Measurements from ENCODE around the gene CDH13. TPM values are rescaled to one million over a fixed set of nuclear protein-coding genes. Genes with fewer than 3 reads are reported as not detected.

Gene CDH13
- total RNA-seq, 4 donors from 2014 or later: 5.8 to 36.7 (median 20.4) TPM

DNA sequence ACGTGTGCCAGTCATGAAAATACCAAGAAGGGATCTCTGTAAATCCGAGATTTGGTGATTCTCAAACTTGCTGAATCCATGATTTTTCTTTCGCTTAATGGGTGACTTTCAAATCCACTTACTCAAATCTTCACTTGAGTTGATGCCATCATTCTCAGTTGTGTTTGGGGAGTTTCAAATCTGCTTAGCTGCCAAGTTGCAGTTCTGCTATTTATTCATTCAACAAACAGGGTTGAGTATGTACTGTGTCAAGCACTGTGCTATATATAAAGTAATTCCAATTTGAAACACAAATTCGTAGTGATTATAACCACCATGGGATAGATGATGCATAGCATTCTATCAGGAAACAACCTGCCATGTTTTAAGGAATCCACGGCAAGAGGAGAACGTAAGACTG is 394.3 kb downstream of the CDH13 start:
- no peak for DNase-seq
- no peak for ATAC-seq
- intact Hi-C loops (cut with DNase I; ENCODE audit: low total_unique reads) (no loop called here), in situ Hi-C loops (cut with MboI; ENCODE audit: low sequenced_read_pairs in 4 of 4) (no loop called here)
- TF ChIP-seq CTCF (IDR thresholded peaks at IDR 0.05 in 4 of 5, conservative IDR thresholded peaks at IDR 0.05 in 1 of 5): no peak
- no peak for TF ChIP-seq POLR2A (IDR thresholded peaks at IDR 0.05)
- H3K4me1 ChIP-seq: peaks cover 0 to 5% of the 10 kb centered on the region in 2 donors
- H3K4me3 ChIP-seq: no peak overlapping the region
- H3K27me3 ChIP-seq: no peaks in the 10 kb centered on the region
- H3K9me3 ChIP-seq: no peaks in the 10 kb centered on the region
- H3K36me3 ChIP-seq: no peaks in the 10 kb centered on the region
- H3K27ac ChIP-seq: no peak overlapping the region

- Histone ChIP-seq H3K4me3 (no peak overlapping the region), H3K9me3 (no peaks in the 10 kb centered on the region), H3K27ac (no peak overlapping the region), H3K36me3 (no peaks in the 10 kb centered on the region), H3K4me1 (peaks cover 0 to 5% of the 10 kb centered on the region in 2 donors), H3K27me3 (no peaks in the 10 kb centered on the region)
- DNase-seq: no peak
- ATAC-seq: no peak
- in situ Hi-C loops (cut with MboI; ENCODE audit: low sequenced_read_pairs in 4 of 4): no loop called here
- TF ChIP-seq CTCF (IDR thresholded peaks at IDR 0.05 in 4 of 5, conservative IDR thresholded peaks at IDR 0.05 in 1 of 5): no peak
- no peak for TF ChIP-seq POLR2A (IDR thresholded peaks at IDR 0.05)
- intact Hi-C loops (cut with DNase I; ENCODE audit: low total_unique reads): no loop called here
Measured at GRCh38 chr16:83021746-83022145, 395.0 kb downstream of the CDH13 start.

- H3K27me3 ChIP-seq: no peaks in the 10 kb centered on the region
- ATAC-seq (no peak), DNase-seq (no peak)
- TF ChIP-seq POLR2A (IDR thresholded peaks at IDR 0.05) (no peak), CTCF (IDR thresholded peaks at IDR 0.05 in 4 of 5, conservative IDR thresholded peaks at IDR 0.05 in 1 of 5) (no peak)
- H3K36me3 ChIP-seq: no peaks in the 10 kb centered on the region
- no peaks in the 10 kb centered on the region for H3K9me3 ChIP-seq
- peaks cover 0 to 5% of the 10 kb centered on the region in 2 donors for H3K4me1 ChIP-seq
- H3K4me3 ChIP-seq: no peak overlapping the region
- no peak overlapping the region for H3K27ac ChIP-seq
- intact Hi-C loops (cut with DNase I; ENCODE audit: low total_unique reads): no loop called here
- in situ Hi-C loops (cut with MboI; ENCODE audit: low sequenced_read_pairs in 4 of 4): no loop called here
Measured at GRCh38 chr16:83023011-83023410, 396.2 kb downstream of the CDH13 start.

- Histone ChIP-seq H3K9me3 (no peaks in the 10 kb centered on the region), H3K27ac (no peak overlapping the region), H3K4me3 (no peak overlapping the region), H3K4me1 (peaks cover 0 to 5% of the 10 kb centered on the region in 2 donors), H3K27me3 (no peaks in the 10 kb centered on the region), H3K36me3 (no peaks in the 10 kb centered on the region)
- DNase-seq: no peak
- ATAC-seq: no peak
- no peak for TF ChIP-seq POLR2A (IDR thresholded peaks at IDR 0.05)
- TF ChIP-seq CTCF (IDR thresholded peaks at IDR 0.05 in 4 of 5, conservative IDR thresholded peaks at IDR 0.05 in 1 of 5): no peak
- intact Hi-C loops (cut with DNase I; ENCODE audit: low total_unique reads) (no loop called here), in situ Hi-C loops (cut with MboI; ENCODE audit: low sequenced_read_pairs in 4 of 4) (no loop called here)
Measured at GRCh38 chr16:83023640-83024039, 396.9 kb downstream of the CDH13 start.

DNA sequence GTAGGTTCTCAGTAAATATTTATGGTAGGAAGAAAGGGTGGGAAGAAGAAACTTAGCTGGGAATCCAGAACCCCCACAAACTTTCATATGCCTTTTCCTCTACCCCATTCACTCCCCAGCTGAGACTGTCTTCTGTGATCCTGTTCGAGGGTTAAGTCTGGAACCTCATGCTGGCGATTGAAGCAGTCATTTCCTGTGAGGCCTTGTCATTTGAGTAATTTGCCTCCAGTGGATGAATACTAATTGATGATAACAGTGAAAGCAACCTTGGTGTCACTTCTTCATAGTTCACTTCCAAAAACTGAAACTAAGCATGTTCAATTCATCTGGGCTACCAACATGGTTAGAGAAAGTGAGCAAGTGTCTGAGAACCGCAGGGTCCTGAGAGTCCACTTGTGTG is 401.2 kb downstream of the CDH13 start:
- ATAC-seq: no peak
- Histone ChIP-seq H3K4me3 (no peak overlapping the region), H3K36me3 (no peaks in the 10 kb centered on the region), H3K9me3 (no peaks in the 10 kb centered on the region), H3K4me1 (peaks cover 0 to 5% of the 10 kb centered on the region in 2 donors), H3K27ac (no peak overlapping the region), H3K27me3 (no peaks in the 10 kb centered on the region)
- no peak for DNase-seq
- intact Hi-C loops (cut with DNase I; ENCODE audit: low total_unique reads) (no loop called here), in situ Hi-C loops (cut with MboI; ENCODE audit: low sequenced_read_pairs in 4 of 4) (no loop called here)
- TF ChIP-seq POLR2A (IDR thresholded peaks at IDR 0.05): no peak
- TF ChIP-seq CTCF (IDR thresholded peaks at IDR 0.05 in 4 of 5, conservative IDR thresholded peaks at IDR 0.05 in 1 of 5): no peak
